Activated CD4-positive, alpha-beta T cell treated with anti-CD3 and anti-CD28 coated beads, Interleukin-2, amount 10 ng/mL, durations not matched to agents 24 days and 14 days (primary cell): ENCODE measurements around the gene RAB4A. TPM values are rescaled to one million over a fixed set of nuclear protein-coding genes. Genes with fewer than 3 reads are reported as not detected.

Experiments used
- DNase-seq: peaks from one replicate; pipeline ENCODE4 v3.0.0; 2022
- H3K27ac Mint-ChIP-seq: one replicate; pipeline ENCODE4 v1.8.0; 2022; ENCODE audit warnings: mild to moderate bottlenecking, mixed read lengths
- H3K27me3 Mint-ChIP-seq: one replicate; pipeline ENCODE4 v1.8.0; 2022; ENCODE audit warnings: mixed read lengths
- H3K36me3 Mint-ChIP-seq: one replicate; pipeline ENCODE4 v1.8.0; 2022; ENCODE audit warnings: low read depth, mild to moderate bottlenecking, mixed read lengths
- H3K4me1 Mint-ChIP-seq: one replicate; pipeline ENCODE4 v1.8.0; 2021; ENCODE audit warnings: mixed read lengths
- H3K4me3 Mint-ChIP-seq: one replicate; pipeline ENCODE4 v1.8.0; 2022; ENCODE audit warnings: mild to moderate bottlenecking, moderate library complexity, mixed read lengths
- H3K9me3 Mint-ChIP-seq: one replicate; pipeline ENCODE4 v1.8.0; 2021; ENCODE audit warnings: mixed read lengths
- intact Hi-C: fragments of 100-400 bp; cut with micrococcal nuclease; formaldehyde crosslinking; loops from one replicate; pipeline ENCODE4 v1.15.1; 2023
- total RNA-seq: library from RNA; stranded (reverse); gene quantifications from 2 replicates; pipeline ENCODE4 v1.2.3, GENCODE V29; 2022

The RAB4A gene
- total RNA-seq, 1 donor from 2014 or later = 34.8 TPM

GRCh38 chr1:229328598-229329362, 57.9 kb downstream of the RAB4A start:
- no peaks in the 10 kb centered on the region for H3K27me3 Mint-ChIP-seq
- H3K27ac Mint-ChIP-seq = no peak overlapping the region
- H3K36me3 Mint-ChIP-seq = peaks cover 39% of the 10 kb centered on the region
- no peak overlapping the region for H3K4me3 Mint-ChIP-seq
- H3K9me3 Mint-ChIP-seq = no peaks in the 10 kb centered on the region
- DNase-seq = no peak
- peaks cover 29% of the 10 kb centered on the region for H3K4me1 Mint-ChIP-seq
- intact Hi-C loops = no loop called here

- H3K4me1 Mint-ChIP-seq = peaks cover 24% of the 10 kb centered on the region
Observed at GRCh38 chr1:229334269-229334668, 63.4 kb downstream of the RAB4A start.

GRCh38 chr1:229334716-229335115, 63.8 kb downstream of the RAB4A start:
- Mint-ChIP-seq H3K27ac (no peak overlapping the region), H3K9me3 (peaks cover 6% of the 10 kb centered on the region), H3K36me3 (peaks cover 33% of the 10 kb centered on the region), H3K4me1 (peaks cover 28% of the 10 kb centered on the region), H3K4me3 (no peak overlapping the region), H3K27me3 (no peaks in the 10 kb centered on the region)
- no peak for DNase-seq
- intact Hi-C loops = no loop called here

More at GRCh38 chr1:229334269-229334668, 63.4 kb downstream of the RAB4A start:
- H3K4me3 Mint-ChIP-seq = no peak overlapping the region
- H3K27ac Mint-ChIP-seq = no peak overlapping the region
- intact Hi-C loops = no loop called here
- no peaks in the 10 kb centered on the region for H3K27me3 Mint-ChIP-seq
- H3K9me3 Mint-ChIP-seq = peaks cover 6% of the 10 kb centered on the region
- no peak for DNase-seq
- peaks cover 29% of the 10 kb centered on the region for H3K36me3 Mint-ChIP-seq

- intact Hi-C loops = no loop called here
- Mint-ChIP-seq H3K36me3 (peaks cover 36% of the 10 kb centered on the region), H3K4me1 (peaks cover 40% of the 10 kb centered on the region), H3K4me3 (no peak overlapping the region), H3K27ac (no peak overlapping the region), H3K27me3 (no peaks in the 10 kb centered on the region), H3K9me3 (peaks cover 6% of the 10 kb centered on the region)
- DNase-seq = no peak
Observed at GRCh38 chr1:229336345-229336744, 65.4 kb downstream of the RAB4A start.

- DNase-seq = no peak
- Mint-ChIP-seq H3K9me3 (peaks cover 6% of the 10 kb centered on the region), H3K4me3 (peak overlapping the region; percentile 91), H3K27ac (no peak overlapping the region), H3K4me1 (peaks cover 50% of the 10 kb centered on the region), H3K36me3 (peaks cover 32% of the 10 kb centered on the region), H3K27me3 (no peaks in the 10 kb centered on the region)
- intact Hi-C loops = loop anchor here (1.0 kb wide), 1 partner anchor 102 kb away; no protein-coding TSS in a partner anchor
Observed at GRCh38 chr1:229339086-229339485, 68.2 kb downstream of the RAB4A start.

GRCh38 chr1:229339520-229339919, 68.6 kb downstream of the RAB4A start:
- Mint-ChIP-seq H3K36me3 (peaks cover 29% of the 10 kb centered on the region), H3K9me3 (peaks cover 3% of the 10 kb centered on the region), H3K4me1 (peaks cover 50% of the 10 kb centered on the region), H3K27ac (peak overlapping the region; percentile 61), H3K4me3 (peak overlapping the region; percentile 91), H3K27me3 (peaks cover 2% of the 10 kb centered on the region)
- no peak for DNase-seq
- intact Hi-C loops = loop anchor here (1.0 kb wide), 1 partner anchor 102 kb away; no protein-coding TSS in a partner anchor

GRCh38 chr1:229340496-229340895, 69.6 kb downstream of the RAB4A start:
- Mint-ChIP-seq H3K27me3 (peaks cover 12% of the 10 kb centered on the region), H3K9me3 (peaks cover 9% of the 10 kb centered on the region), H3K36me3 (peaks cover 22% of the 10 kb centered on the region), H3K4me3 (peak overlapping the region; percentile 91), H3K27ac (peak overlapping the region; percentile 50), H3K4me1 (peaks cover 52% of the 10 kb centered on the region)
- no peak for DNase-seq
- intact Hi-C loops = loop anchor here (5.0 to 10.0 kb wide), 3 partner anchors 53 to 856 kb away; partner anchors contain the start of gene RNF187

GRCh38 chr1:229341774-229342655, 71.1 kb downstream of the RAB4A start:
- peak; percentile 96 for DNase-seq
- Mint-ChIP-seq H3K4me3 (peak overlapping the region; percentile 91), H3K4me1 (peaks cover 48% of the 10 kb centered on the region), H3K27me3 (peaks cover 20% of the 10 kb centered on the region), H3K9me3 (peaks cover 9% of the 10 kb centered on the region), H3K36me3 (peaks cover 15% of the 10 kb centered on the region), H3K27ac (peak overlapping the region; percentile 94)
- intact Hi-C loops = loop anchor here (2.0 to 10.0 kb wide), 5 partner anchors 55 to 857 kb away; partner anchors contain the start of genes ABCB10 and RNF187

GRCh38 chr1:229342656-229343569, 72.0 kb downstream of the RAB4A start, which contains the start of gene CCSAP:
Gene CCSAP, minus strand, starts transcription at chr1:229343047. Its CDS starts 582 bp downstream, at chr1:229342465.
- peaks cover 9% of the 10 kb centered on the region for H3K9me3 Mint-ChIP-seq
- peak; percentile 90 for DNase-seq
- peak within 1 kb of the TSS; percentile 91 for H3K4me3 Mint-ChIP-seq
- H3K27me3 Mint-ChIP-seq = peaks cover 28% of the 10 kb centered on the region
- H3K36me3 Mint-ChIP-seq = peaks cover 15% of the 10 kb centered on the region
- intact Hi-C loops = loop anchor here (2.0 to 10.0 kb wide), 5 partner anchors 56 to 858 kb away; partner anchors contain the start of genes ABCB10 and RNF187
- H3K4me1 Mint-ChIP-seq = peaks cover 41% of the 10 kb centered on the region
- H3K27ac Mint-ChIP-seq = peak within 1 kb of the TSS; percentile 94

GRCh38 chr1:229344139-229344538, 73.2 kb downstream of the RAB4A start:
- H3K9me3 Mint-ChIP-seq = peaks cover 9% of the 10 kb centered on the region
- H3K36me3 Mint-ChIP-seq = peaks cover 12% of the 10 kb centered on the region
- H3K27ac Mint-ChIP-seq = no peak overlapping the region
- intact Hi-C loops = loop anchor here (5.0 to 10.0 kb wide), 3 partner anchors 57 to 859 kb away; partner anchors contain the start of gene RNF187
- no peak for DNase-seq
- H3K4me3 Mint-ChIP-seq = peak overlapping the region; percentile 91
- peaks cover 29% of the 10 kb centered on the region for H3K4me1 Mint-ChIP-seq
- peaks cover 31% of the 10 kb centered on the region for H3K27me3 Mint-ChIP-seq

- Mint-ChIP-seq H3K4me1 (peaks cover 20% of the 10 kb centered on the region), H3K27me3 (peaks cover 36% of the 10 kb centered on the region), H3K4me3 (peak overlapping the region; percentile 31), H3K9me3 (peaks cover 9% of the 10 kb centered on the region), H3K27ac (no peak overlapping the region), H3K36me3 (peaks cover 5% of the 10 kb centered on the region)
- intact Hi-C loops = loop anchor here (5.0 to 10.0 kb wide), 3 partner anchors 58 to 860 kb away; partner anchors contain the start of gene RNF187
- no peak for DNase-seq
Observed at GRCh38 chr1:229344937-229345684, 74.2 kb downstream of the RAB4A start.

- intact Hi-C loops = loop anchor here (10.0 kb wide), 2 partner anchors 553 to 863 kb away; partner anchors contain the start of gene RNF187
- H3K4me3 Mint-ChIP-seq = no peak overlapping the region
Observed at GRCh38 chr1:229347528-229347927, 76.6 kb downstream of the RAB4A start.

More at GRCh38 chr1:229347528-229347927, 76.6 kb downstream of the RAB4A start:
- no peak for DNase-seq
- H3K9me3 Mint-ChIP-seq = peaks cover 9% of the 10 kb centered on the region
- H3K4me1 Mint-ChIP-seq = peaks cover 7% of the 10 kb centered on the region
- H3K27me3 Mint-ChIP-seq = peaks cover 45% of the 10 kb centered on the region
- H3K36me3 Mint-ChIP-seq = peaks cover 2% of the 10 kb centered on the region
- no peak overlapping the region for H3K27ac Mint-ChIP-seq
